ENCODE results near the gene FBXO48.
A peak's percentile ranks its signal among the peaks of the same experiment; 100 is the strongest.
"Not testable (repeated sequence)": the region's sequence is repeated elsewhere in the genome, so short reads cannot be mapped to it uniquely, and the experiment has no call there.

Gene FBXO48, protein sequence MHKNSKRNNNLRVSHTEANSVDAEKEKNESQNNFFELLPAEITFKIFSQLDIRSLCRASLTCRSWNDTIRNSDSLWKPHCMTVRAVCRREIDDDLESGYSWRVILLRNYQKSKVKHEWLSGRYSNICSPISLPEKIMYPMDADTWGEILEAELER

DNA sequence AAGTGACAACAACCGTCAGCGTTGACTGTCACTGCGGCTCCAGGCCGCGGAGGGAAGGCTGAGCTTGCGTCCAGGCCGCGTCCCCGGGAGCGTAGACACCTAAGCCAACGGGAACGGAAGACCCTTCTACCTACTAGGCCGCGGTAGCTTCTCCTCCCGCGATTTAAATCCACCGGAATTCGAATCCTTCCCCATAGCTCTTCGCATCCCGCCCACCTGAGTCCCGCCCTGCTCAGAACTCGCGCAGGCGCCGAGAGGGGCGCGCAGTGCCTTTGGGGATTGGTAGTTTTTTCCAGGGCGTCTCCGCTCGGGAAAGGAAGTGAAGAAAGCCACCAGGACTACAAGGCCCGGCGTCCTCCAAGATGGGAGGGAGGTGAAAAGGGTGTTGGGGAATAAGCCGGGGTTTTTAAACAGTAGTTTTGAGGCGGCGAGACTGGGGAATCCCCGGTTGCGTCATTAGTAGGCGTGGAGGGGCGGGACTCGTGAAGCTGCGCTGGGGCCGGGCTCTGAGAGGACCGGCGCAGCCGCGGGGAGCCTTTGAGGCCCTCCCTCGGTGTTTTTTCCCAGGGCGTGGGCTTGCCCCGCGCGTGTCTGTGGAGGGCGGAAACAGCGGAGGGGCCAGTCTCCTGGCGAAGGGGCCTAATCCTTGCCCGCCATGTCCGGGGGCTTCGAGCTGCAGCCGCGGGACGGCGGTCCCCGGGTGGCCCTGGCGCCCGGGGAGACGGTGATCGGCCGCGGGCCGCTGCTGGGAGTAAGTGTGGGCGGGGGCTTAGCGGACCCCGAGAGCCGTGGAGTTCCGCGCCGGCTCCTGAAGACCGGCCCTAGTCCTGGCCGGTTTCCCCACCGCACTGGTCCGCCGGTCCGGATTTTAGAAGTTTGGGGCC, at the start of gene FBXO48, which contains the start of gene APLF:
TSS of gene FBXO48 (minus strand) at position 218 of the 884 bp plus-strand sequence. CDS start 2,149 bp downstream, outside the sequence.
TSS of gene APLF (plus strand) at position 509 of the 884 bp plus-strand sequence. CDS start at position 656, 147 bp downstream.
- DNase-seq (ENCODE audit: low spot score) = peak; percentile 100

DNA sequence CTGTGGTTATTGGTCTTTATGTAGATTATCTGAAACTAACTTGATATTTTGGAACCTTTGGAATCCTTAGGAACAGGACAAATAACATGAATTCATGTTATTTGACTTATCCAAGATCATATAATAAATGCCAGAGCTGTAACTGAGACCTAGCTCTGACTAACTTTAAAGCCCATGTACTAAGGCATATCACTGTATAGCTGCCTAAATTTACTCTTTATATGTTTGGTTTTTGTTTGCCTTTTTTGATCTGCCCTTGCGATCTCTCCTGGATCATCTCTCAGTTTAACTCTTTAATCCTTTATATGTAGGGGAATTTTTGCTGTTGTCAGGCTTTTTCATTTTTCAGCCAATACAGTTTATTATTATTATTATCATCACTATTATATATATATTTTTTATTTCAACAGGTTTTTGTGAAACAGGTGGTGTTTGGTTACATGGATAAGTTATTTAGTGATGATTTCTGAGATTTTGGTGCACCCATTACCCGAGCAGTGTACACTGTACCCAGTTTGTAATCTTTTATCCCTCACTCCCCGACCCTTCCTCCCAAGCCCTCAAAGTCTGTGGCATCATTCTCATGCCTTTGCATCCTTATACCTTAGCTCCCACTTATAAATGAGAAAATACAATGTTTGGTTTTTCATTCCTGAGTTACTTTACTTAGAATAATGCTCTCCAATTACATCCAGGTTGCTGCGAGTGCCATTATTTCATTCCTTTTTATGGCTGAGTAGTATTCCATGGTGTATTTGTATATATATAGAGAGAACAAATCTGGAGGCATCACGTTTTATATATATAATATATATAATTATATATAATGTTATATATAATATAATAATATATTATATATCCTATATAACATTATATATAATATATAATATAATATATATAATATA, 49.2 kb upstream of the FBXO48 start:
- no peak for DNase-seq (ENCODE audit: low spot score)

DNA sequence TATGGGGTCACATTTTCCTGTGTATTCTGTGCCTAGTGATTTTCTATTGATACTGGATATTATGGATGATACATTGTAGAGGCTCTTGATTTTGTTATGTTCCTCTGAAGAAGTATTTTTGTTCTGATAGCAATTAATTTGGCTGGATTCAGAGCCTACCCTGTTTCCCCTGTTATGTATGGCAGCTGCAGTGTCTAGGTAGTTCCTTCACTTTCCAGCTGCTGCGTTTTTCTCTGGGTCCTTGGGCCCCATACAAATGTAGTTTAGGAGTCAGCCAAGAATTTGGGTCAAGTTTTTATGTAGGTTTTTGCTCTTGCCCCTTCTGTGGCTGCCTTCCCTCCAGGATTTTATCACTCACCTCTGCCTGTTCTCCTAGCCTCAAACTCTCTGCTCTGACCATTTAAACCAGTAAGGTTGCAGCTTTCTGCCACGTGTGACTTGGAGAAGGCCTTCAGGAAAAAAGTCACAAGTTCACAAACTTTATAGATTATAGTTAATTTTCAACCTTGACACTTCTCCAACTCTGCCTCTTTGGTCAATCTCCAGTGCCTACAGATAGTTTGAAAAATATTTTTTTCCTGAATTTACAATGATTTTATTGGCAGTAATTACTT, 47.3 kb upstream of the FBXO48 start:
- DNase-seq (ENCODE audit: low spot score) = no peak

DNA sequence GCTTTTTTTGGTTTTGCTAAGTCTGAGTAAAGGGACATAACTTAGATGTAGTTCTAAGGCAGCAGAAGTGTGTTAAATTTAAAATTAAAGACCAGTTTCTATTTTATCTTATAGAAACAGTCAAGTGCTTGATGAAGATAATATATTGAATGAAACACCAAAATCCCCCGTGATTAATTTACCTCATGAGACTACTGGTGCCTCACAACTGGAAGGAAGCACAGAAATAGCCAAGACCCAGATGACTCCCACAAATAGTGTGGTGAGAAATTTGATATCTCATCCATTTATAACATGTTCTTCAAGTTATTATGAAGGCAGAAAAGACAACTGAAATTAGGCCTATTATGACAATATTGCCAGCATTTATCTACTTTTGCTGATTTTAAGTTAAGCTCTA, 45.9 kb upstream of the FBXO48 start:
- no peak for DNase-seq (ENCODE audit: low spot score)

DNA sequence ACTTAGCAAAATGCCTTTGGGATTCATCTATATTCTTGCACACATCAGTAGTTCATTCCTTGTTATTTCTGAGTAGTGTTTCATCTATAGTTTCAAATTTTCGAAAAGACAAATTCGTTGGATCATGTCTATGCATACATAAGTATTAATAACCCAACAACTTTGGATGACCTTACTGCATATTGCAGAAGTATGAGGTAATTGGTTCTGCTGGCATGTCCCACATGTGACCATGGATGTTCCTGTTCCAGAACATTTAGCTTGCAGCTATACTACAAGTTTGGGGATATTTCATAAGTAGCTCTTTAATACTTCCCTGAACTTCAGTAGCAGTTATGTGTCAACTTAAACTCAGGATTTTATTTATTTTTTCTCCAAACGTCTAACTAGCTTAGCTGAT, 45.2 kb upstream of the FBXO48 start:
- DNase-seq (ENCODE audit: low spot score) = no peak

DNA sequence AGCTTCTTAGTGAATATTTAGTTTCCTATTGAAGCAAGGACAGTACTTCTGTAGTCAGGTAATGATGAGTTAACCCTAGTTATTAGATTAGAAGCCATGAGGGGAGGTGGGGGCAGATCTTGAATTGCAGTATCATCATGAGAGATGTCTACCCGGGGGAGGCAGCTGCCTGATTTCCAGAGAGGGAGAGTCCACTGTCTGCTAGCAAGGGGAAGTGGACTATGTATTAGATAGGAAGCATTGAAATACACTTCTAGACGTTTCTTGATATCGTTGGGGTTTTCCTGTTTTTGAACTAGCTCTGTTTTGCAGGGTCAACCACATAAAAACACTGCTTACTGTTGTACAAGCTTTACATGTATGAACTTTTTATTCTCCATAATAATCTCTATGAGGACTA, 39.1 kb upstream of the FBXO48 start:
- DNase-seq (ENCODE audit: low spot score) = no peak

DNA sequence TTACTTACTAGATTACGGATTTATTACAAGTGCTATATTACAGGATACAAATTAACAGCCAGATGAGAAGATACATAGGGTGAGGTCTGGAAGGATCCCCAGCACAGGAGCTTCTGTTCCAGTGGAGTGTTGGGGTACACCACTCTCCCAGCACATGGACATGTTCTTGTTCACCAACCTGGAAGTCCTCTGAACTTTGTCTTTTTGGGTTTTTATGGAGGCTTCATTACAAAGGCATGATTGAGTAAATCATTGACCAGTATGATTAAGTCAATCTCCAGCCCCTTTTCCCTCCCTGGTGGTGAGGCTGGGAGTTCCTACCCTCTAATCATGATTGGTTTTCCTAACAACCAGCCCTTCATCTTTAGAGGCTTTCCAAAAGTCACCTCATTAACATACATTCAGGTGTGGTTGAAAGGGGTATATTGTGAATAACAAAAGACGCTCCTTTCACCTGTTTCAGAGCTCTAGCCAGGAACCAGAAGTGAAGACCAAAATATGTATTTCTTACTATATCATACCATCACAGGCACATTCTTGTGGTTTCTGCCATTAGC, 38.6 kb upstream of the FBXO48 start:
- no peak for DNase-seq (ENCODE audit: low spot score)

DNA sequence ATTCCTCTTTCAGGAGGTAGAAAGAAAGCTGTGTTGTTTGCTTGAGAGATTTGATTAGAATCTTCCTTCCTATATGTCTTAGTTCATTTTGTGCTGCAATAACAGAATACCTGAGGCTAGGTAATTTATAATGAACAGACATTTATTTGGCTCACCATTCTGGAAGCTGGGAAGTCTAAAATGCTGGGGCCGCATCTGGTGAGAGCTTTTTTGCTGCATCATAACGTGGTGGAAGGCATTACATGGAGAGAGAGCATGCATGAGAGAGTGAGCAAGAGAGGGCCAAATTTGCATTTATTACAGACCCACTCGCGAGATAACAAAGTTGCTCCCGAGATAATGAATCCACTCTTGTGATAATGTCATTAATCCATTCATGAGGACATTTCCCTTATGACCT, 34.7 kb upstream of the FBXO48 start:
- DNase-seq (ENCODE audit: low spot score) = no peak

DNA sequence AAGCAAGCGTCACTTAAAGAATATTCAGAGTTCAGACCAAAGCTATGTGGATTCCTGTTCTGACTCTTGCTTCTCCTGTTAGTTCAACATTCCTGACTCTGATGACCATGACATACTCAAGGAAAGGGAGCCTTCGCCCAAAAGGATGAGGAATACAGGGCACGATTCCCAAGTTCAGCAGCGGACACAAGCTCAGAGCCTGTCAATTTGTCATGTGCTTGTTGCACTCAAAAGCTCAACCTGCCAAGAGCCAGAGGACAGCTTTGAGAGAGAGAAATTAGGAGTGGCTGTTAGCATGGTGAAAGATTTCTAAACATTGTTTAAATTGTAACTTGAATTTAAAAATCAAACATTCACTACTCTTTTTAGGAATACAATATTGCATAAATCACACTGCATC, 33.6 kb upstream of the FBXO48 start:
- no peak for DNase-seq (ENCODE audit: low spot score)

DNA sequence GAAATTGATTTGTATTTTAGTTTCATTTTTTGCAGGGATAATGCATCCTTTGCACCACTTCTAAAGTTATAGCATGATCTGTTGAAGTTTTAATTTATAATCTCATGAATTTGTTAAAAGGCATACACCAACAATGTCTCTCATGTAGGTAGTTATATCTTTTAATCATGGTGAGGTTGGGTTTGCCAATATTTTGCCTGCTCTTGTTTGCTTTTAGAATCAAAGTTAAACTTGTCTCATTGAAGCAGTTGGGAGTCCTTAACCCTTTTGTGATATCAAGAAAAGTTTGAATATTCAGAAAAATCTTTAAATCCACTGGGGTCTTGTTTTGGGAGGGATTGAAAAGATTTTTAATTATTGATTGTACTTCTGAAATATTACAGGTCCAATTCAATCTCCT, 32.0 kb upstream of the FBXO48 start:
- DNase-seq (ENCODE audit: low spot score) = no peak

DNA sequence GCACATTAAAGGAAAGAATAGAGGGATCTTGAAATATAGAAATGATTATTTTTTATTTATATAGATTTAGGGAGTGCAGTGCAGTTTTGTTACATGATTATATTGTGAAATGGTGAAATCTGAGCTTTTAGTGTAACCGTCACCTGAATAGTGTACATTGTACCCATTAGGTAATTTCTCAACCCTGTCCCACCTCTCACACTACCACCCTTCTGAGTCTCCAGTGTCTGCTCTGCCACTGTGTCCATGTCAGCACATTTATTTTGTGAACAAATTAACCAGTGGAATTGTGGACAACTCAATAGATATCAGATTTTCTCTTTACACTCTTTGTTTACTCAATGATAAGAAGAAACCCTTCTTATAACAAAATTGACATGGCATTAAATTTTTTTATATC, 24.5 kb upstream of the FBXO48 start:
- no peak for DNase-seq (ENCODE audit: low spot score)

DNA sequence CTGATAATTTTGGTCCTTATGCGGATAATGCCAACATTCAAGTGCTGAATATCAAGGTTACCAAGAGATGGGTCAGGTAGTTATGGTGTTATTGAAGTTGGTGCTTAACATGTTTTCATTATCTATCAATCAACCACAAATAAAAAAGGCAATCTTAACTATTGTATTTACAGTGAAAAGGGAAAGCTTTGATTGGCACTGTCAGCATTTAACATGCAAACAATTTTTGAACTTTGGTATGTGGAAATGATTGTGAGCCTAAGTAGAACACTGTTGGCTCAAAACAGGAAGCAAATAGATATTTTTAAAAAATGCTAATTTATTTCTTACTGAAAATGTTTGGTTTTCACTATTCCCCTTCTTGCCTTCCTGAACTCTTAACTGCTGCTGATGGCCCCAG, 22.2 kb upstream of the FBXO48 start:
- no peak for DNase-seq (ENCODE audit: low spot score)

DNA sequence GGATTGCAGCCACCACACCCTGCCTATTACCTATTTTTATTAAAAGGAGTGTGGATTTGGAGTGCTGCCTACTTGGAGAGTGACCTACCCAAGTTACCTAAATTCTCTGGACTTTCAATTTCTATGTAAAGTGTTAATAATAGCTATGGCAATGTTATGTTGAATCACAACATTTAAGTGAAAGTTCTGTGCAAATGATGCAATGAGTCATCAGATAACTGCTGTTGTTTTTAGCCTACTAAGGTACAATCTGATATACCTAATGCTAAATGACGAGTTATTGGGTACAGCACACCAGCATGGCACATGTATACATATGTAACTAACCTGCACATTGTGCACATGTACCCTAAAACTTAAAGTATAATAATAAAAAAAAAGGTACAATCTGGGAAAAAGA, 21.5 kb upstream of the FBXO48 start:
- DNase-seq (ENCODE audit: low spot score) = not testable (repeated sequence)

DNA sequence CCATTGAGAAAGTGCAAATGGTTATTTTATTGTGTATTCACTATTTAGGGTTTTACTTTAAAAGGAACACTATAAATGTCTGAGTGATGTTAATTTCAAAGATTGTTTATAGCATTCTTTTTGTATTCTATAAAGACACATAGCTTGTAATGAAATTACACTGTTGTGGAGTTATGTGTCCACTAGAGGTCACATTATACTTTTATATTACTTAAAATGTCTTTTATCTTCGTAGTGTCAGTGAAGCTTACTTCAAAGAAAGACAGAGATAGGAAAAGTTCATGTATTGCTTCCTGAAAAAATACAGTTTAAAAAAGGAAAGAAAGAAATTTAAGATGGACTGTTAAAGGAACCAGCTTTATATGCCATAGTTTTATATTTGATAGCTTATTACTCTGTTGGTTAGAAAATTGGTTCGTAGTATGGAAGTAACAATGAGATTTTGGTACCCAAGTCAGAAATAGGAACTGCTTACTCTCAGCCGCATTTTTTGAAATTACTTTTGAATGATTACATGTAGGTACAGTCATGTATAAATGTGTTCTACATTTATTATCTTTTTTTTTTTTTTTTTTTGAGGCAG, 20.8 kb upstream of the FBXO48 start:
- DNase-seq (ENCODE audit: low spot score) = peak; percentile 60

DNA sequence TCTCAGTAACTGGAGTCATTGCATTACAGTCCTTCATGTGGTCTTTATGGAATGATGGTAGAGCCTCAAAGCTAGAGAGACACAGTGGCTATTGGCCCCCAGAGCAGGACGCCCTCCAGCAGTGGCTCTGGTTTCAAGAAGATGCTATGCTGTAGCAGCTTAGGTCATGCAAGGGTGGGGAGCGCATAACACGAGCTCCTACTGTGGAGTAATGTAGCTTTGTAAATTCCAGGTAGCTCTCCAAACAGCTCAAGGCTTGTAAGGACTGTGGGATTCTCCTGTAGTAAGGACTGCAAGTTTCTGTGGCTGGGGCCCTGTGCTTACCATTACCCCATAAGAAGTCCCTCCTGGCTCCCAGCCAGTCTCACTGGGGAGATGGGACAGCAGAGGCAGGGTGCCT, 15.9 kb upstream of the FBXO48 start:
- DNase-seq (ENCODE audit: low spot score) = no peak

DNA sequence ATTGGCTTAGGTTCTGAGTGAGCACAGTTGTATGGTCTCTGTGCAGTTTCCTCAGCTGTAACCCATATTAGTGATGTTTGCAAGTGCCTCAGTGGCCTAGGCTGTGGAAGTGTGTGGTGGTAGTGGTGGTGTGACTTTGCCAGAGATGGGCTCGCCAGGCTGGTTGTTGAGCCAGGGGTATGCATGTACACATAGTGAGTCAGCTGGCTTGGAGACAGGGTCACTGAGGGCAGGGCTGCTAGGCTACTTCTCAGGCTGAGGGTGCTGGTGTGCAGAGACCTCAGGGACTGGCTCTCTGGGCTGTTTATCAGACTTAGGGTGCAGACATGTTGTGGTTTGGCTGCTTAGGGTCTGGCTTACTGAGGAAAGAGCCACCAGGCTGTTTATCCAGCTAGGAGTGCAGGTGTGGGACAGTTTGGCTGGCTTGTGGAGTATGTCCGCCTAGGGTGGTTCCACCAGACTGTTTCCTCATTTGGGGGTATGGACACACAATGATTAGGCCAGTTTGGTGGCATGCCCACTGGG, 15.3 kb upstream of the FBXO48 start:
- no peak for DNase-seq (ENCODE audit: low spot score)

DNA sequence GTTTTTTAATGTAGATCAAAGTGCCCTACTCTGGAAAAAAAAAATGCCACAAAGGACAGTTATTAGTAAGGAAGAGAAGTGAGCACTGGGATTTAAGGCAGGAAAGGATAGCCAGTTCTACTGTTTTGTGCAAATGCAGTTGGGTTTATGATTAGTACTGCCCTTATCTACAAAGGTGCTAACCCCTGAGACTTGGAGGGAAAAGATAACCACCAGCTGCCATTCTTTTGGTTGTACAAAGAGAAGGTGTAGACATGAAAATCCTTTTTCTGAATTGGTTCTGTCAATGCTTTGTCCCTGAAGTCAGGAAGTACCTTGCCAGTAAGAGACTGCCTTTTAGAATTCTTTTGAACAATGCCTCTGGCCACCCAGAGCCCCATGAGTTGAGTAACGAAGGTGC, 11.6 kb upstream of the FBXO48 start:
- no peak for DNase-seq (ENCODE audit: low spot score)

DNA sequence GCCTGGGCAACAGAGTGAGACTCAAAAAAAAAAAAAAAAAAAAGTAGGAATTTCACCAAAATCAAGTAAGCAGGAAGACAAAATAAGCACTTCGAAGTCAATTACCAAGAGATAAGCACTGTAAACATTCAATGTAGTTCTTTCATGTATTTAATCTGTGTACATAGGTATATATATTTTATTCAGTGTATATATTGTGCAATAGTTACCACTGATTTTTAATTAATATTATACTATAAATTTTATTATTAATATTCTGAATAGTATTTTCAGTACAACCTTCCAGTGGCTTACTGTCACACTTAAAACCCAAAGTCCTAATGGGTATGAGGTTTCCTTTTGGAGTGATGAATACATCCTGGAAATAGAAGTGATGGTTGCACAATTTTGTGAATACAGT, 9.4 kb upstream of the FBXO48 start:
- DNase-seq (ENCODE audit: low spot score) = no peak

DNA sequence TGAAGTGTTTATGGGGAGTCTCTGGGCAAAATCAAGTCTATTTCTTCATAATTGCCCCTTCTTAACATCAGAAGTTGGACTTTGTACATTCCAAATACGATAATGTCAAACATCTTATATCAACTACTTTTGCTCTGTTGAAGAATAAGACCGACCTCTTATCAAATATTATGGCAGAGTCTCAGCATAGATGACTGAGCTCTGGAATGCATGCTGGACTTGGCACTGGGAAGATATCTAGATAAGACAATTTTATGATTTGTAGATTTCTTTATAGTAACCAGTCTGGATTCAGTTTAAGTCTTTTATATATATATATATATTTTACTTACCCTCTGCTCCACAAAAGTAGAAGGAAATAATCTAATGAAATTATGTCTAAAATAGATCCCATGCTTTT, 8.5 kb upstream of the FBXO48 start:
- no peak for DNase-seq (ENCODE audit: low spot score)

DNA sequence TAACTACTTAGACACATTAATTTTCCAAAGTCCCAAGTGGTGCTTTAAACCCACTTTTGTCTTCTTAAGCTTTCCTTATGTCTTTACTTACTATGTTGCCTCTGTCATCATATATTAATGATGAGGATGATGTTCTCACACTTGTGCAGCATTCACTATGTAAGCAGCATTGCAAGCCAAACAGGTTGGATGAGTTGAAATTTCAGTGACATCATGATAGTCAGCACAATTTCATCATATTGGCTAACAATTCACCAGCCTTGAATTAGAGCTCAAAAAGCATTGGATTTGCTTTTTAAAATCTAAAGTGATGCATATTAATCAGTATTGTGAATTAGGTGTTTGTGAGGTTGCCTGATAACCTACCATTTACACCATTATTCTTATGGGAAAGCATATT, 8.0 kb upstream of the FBXO48 start:
- no peak for DNase-seq (ENCODE audit: low spot score)

DNA sequence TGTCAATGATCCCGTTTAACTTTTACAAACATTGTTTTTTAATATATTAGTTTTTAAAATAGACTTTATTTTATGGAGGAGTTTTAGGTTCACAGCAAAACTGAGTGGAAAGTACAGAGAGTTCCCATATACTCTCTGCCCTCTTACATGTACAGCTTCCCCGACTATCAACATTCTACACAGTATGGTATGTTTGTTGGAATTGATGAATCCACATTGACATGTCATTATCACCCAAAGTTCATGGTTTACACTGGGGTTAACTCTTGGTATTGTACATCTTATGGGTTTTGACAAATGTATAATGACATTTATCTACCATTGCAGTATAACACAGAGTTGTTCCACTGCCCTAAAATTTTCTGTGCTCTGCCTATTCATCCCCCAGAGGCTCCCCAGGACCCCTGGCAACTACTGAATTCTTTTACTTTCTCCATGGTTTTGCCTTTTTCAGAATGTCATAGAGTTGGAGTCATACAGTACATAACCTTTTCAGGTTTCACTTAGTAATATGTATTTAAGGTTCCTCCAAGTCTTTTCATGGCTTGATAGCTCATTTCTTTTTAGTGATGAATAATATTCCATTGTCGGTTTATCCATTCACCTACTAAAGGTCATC, 5.8 kb upstream of the FBXO48 start:
- DNase-seq (ENCODE audit: low spot score) = no peak

Data from SW480 (cell line).